AG04450 (cell line): ENCODE data around the gene TMCO6. TPM values are rescaled to one million over a fixed set of nuclear protein-coding genes. Genes with fewer than 3 reads are reported as not detected.

Source experiments
- CTCF ChIA-PET: fragments of 300-600, 350-600 bp; formaldehyde crosslinking; extraction: SDS; loops from one replicate; lab custom pipeline; 2022; ENCODE audit warnings: antibody characterized with exemption, inconsistent platforms; lab: Charles Lee
- POLR2A ChIA-PET: fragments of 350-600 bp; formaldehyde crosslinking; extraction: SDS; loops from one replicate; lab custom pipeline; 2021; ENCODE audit warnings: antibody characterized with exemption, inconsistent platforms; lab: Yijun Ruan, JAX
- DNase-seq: peaks from one replicate; pipeline ENCODE4 v3.0.0-alpha.2; 2011; ENCODE audit warnings: low read depth, low spot score
- H3K27ac ChIP-seq: one replicate; pipeline ENCODE4 v1.5.1; 2012; ENCODE audit warnings: low read depth, low read length, control low read depth
- H3K27me3 ChIP-seq: one replicate; pipeline ENCODE4 v1.6.0; 2012; ENCODE audit warnings: low read length; ENCODE audit not compliant: control insufficient read depth, insufficient read depth
- H3K4me3 ChIP-seq: 2 replicates; pipeline ENCODE4 v1.5.1; 2011; ENCODE audit warnings: mild to moderate bottlenecking, low read depth, low read length, control low read depth
- H3K9me3 ChIP-seq: 2 replicates; pipeline ENCODE4 v1.5.1; 2012; ENCODE audit warnings: low read length; ENCODE audit not compliant: control insufficient read depth, insufficient read depth
- CTCF ChIP-seq: IDR thresholded peaks from 2 replicates; pipeline ENCODE4 v1.5.1; 2011; ENCODE audit warnings: low read depth, low read length, control low read depth, inconsistent platforms
- polyA plus RNA-seq: library from polyadenylated mRNA; depleted of rRNA; stranded (reverse); fragments of >200 nt; gene quantifications from 2 replicates; pipeline ENCODE4 v1.2.3, GENCODE V29; 2011

The TMCO6 gene
- polyA plus RNA-seq, 1 experiment, result 5.7 TPM

- no peak overlapping the region for H3K4me3 ChIP-seq
- CTCF ChIA-PET, result interaction anchor here (0.6 kb wide), 1 partner anchor 319 kb away, joined by 3 read pairs; no protein-coding TSS in a partner anchor
- no peak for DNase-seq
- no peaks in the 10 kb centered on the region; the same call in 1 of the 2 replicates for H3K9me3 ChIP-seq
- H3K27ac ChIP-seq, result no peak overlapping the region
- POLR2A ChIA-PET, result interaction anchor here (0.8 kb wide), 1 partner anchor 19 kb away, joined by 3 read pairs; the partner anchor contains the start of genes HARS1 and HARS2
- no peak for TF ChIP-seq CTCF
- no peaks in the 10 kb centered on the region for H3K27me3 ChIP-seq
Measured at GRCh38 chr5:140671472-140672125, 32.3 kb downstream of the TMCO6 start.

GRCh38 chr5:140672455-140673186 lies 33.4 kb downstream of the TMCO6 start:
- no peak for TF ChIP-seq CTCF
- CTCF ChIA-PET, result no interaction called here
- Histone ChIP-seq H3K9me3 (no peaks in the 10 kb centered on the region; the same call in 1 of the 2 replicates), H3K27ac (no peak overlapping the region), H3K27me3 (no peaks in the 10 kb centered on the region), H3K4me3 (no peak overlapping the region)
- POLR2A ChIA-PET, result interaction anchor here (0.6 kb wide), 1 partner anchor 12 kb away, joined by 4 read pairs; no protein-coding TSS in a partner anchor
- no peak for DNase-seq

- Histone ChIP-seq H3K27me3 (no peaks in the 10 kb centered on the region), H3K4me3 (no peak within 1 kb of the TSS), H3K27ac (no peak within 1 kb of the TSS), H3K9me3 (no peaks in the 10 kb centered on the region; the same call in 1 of the 2 replicates)
- TF ChIP-seq CTCF, result no peak
- DNase-seq, result no peak
- ChIA-PET CTCF (no interaction called here), POLR2A (interaction anchor here (0.6 kb wide), 1 partner anchor 12 kb away, joined by 4 read pairs; no protein-coding TSS in a partner anchor)
Measured at GRCh38 chr5:140673187-140673976, 34.1 kb downstream of the TMCO6 start, which contains the start of gene DND1. Gene DND1, minus strand, starts transcription at chr5:140673576. Its CDS starts 34 bp downstream, at chr5:140673542.

GRCh38 chr5:140674211-140674610 lies 35.0 kb downstream of the TMCO6 start:
- H3K4me3 ChIP-seq, result no peak overlapping the region
- no peak for TF ChIP-seq CTCF
- no peak overlapping the region for H3K27ac ChIP-seq
- CTCF ChIA-PET, result no interaction called here
- no peaks in the 10 kb centered on the region; the same call in 1 of the 2 replicates for H3K9me3 ChIP-seq
- DNase-seq, result no peak
- POLR2A ChIA-PET, result interaction anchor here (1.1 kb wide), 1 partner anchor 16 kb away, joined by 4 read pairs; no protein-coding TSS in a partner anchor
- no peaks in the 10 kb centered on the region for H3K27me3 ChIP-seq
